GM12878 (cell line): ENCODE measurements around the gene AHNAK. TPM values are rescaled to one million over a fixed set of nuclear protein-coding genes. Genes with fewer than 3 reads are reported as not detected.

Source experiments
- ATAC-seq: fragments of 200-7000 bp; cut with Tn5 transposase; 3 replicates; pipeline ENCODE4 v1.9.1; 2020; ENCODE audit warnings: mild to moderate bottlenecking, moderate library complexity
- BruUV-seq: library from RNA; stranded (reverse); fragments of 400-500 nt; replicated peaks from 2 replicates; lab custom pipeline; 2021; lab: Mats Ljungman, UMichigan
- CTCF ChIA-PET: fragments of 300-600 bp; sonication (Branson Sonifier 250); formaldehyde crosslinking; extraction: SDS; loops from one replicate; lab custom pipeline; 2021; ENCODE audit warnings: inconsistent platforms; lab: Yijun Ruan, JAX
- POLR2A ChIA-PET: fragments of 350-600 bp; formaldehyde crosslinking; extraction: SDS; loops from one replicate; lab custom pipeline; 2021; ENCODE audit warnings: inconsistent platforms; lab: Charles Lee
- RAD21 ChIA-PET: fragments of 300-600 bp; sonication (Branson Sonifier 250); formaldehyde crosslinking; loops from one replicate; lab custom pipeline; 2023; ENCODE audit warnings: antibody characterized with exemption; ENCODE audit not compliant: unreplicated experiment; lab: Charles Lee
- SMC1A ChIA-PET: fragments of 300-600 bp; sonication (Branson Sonifier 250); formaldehyde crosslinking; loops from one replicate; lab custom pipeline; 2023; ENCODE audit not compliant: unreplicated experiment, uncharacterized antibody; lab: Charles Lee
- DNase-seq: peaks from one replicate; pipeline ENCODE4 v3.0.0-alpha.2; 2011; ENCODE audit warnings: low read depth, low spot score
- FAIRE-seq: peaks from 3 replicates; lab custom pipeline; 2011; peaks lifted over from hg19 to GRCh38; lab: Jason Lieb, UNC
- H2AFZ ChIP-seq: 2 replicates; pipeline ENCODE4 v1.6.0; 2011; ENCODE audit warnings: low read depth, low read length, control low read depth; ENCODE audit not compliant: control insufficient read depth
- H3K27ac ChIP-seq: 2 replicates; pipeline ENCODE4 v1.5.1; 2011; ENCODE audit warnings: control low read depth; ENCODE audit not compliant: control insufficient read depth, insufficient read depth
- H3K27me3 ChIP-seq, 2 experiments: replicated peaks in 1 of 2; 2 replicates each; pipeline versions ENCODE4 v1.6.0 to v1.6.1; 2011; ENCODE audit warnings: low read length in 1 of 2; ENCODE audit not compliant: control insufficient read depth in 2 of 2, insufficient read depth in 2 of 2
- H3K36me3 ChIP-seq, 2 experiments: 2 replicates each; pipeline ENCODE4 v1.5.1; 2011; ENCODE audit warnings: low read length in 1 of 2; ENCODE audit not compliant: control insufficient read depth in 2 of 2, insufficient read depth in 2 of 2
- H3K4me1 ChIP-seq: 2 replicates; pipeline ENCODE4 v1.6.1; 2011; ENCODE audit warnings: mild to moderate bottlenecking, low read length, moderate library complexity, mixed read lengths; ENCODE audit not compliant: control insufficient read depth, insufficient read depth
- H3K4me2 ChIP-seq: 2 replicates; pipeline ENCODE4 v1.6.0; 2011; ENCODE audit warnings: control low read depth; ENCODE audit not compliant: control insufficient read depth, insufficient read depth
- H3K4me3 ChIP-seq: fragments of 200-600 bp; sonication (generic); 2 replicates; pipeline ENCODE4 v1.5.1; 2016
- H3K79me2 ChIP-seq: 2 replicates; pipeline ENCODE4 v1.6.0; 2011; ENCODE audit warnings: low read length; ENCODE audit not compliant: control insufficient read depth, insufficient read depth
- H3K9ac ChIP-seq: 2 replicates; pipeline ENCODE4 v1.8.0; 2011; ENCODE audit warnings: low read length, control low read depth, mixed read lengths; ENCODE audit not compliant: control insufficient read depth, insufficient read depth
- H3K9me3 ChIP-seq: replicated peaks from 3 replicates; pipeline ENCODE4 v1.5.1; 2011; ENCODE audit warnings: mild to moderate bottlenecking, low read length; ENCODE audit not compliant: control insufficient read depth, insufficient read depth
- H4K20me1 ChIP-seq: 2 replicates; pipeline ENCODE4 v1.6.0; 2011; ENCODE audit not compliant: control insufficient read depth, insufficient read depth
- CBFB ChIP-seq: IDR thresholded peaks from 2 replicates; pipeline ENCODE4 v1.6.1; 2016; ENCODE audit warnings: antibody characterized with exemption, low read depth
- CREM ChIP-seq: IDR thresholded peaks from 2 replicates; pipeline ENCODE4 v1.6.1; 2014; ENCODE audit warnings: antibody characterized with exemption, low read depth
- FOXK2 ChIP-seq: fragments of 450-650 bp; IDR thresholded peaks from 2 replicates; pipeline ENCODE4 v1.6.1; 2017; ENCODE audit warnings: mild to moderate bottlenecking, moderate library complexity
- MYC ChIP-seq: IDR thresholded peaks from 2 replicates; pipeline ENCODE4 v1.6.1; 2011; ENCODE audit warnings: mild to moderate bottlenecking, low read length, moderate library complexity, inconsistent platforms; ENCODE audit not compliant: insufficient read depth, insufficient replicate concordance, insufficient read length, severe bottlenecking
- PAX5 ChIP-seq: IDR thresholded peaks from 2 replicates; pipeline ENCODE4 v1.6.1; 2011; ENCODE audit warnings: low read depth, low read length, borderline replicate concordance
- RELA ChIP-seq: fragments of 450-650 bp; IDR thresholded peaks from 2 replicates; pipeline ENCODE4 v1.8.0; 2014; ENCODE audit warnings: borderline replicate concordance; ENCODE audit not compliant: partially characterized antibody
- SIN3A ChIP-seq: IDR thresholded peaks from 2 replicates; pipeline ENCODE4 v1.6.1; 2012; ENCODE audit warnings: low read depth, low read length, improper control_type of control experiment
- SIX5 ChIP-seq: IDR thresholded peaks from 2 replicates; pipeline ENCODE4 v1.6.1; 2011; ENCODE audit warnings: mild to moderate bottlenecking, low read depth, low read length, moderate library complexity; ENCODE audit not compliant: severe bottlenecking
- SRF ChIP-seq, 2 experiments: IDR thresholded peaks; 2 replicates each; pipeline ENCODE4 v1.6.1; 2011; ENCODE audit warnings: low read depth in 2 of 2, low read length in 2 of 2, mild to moderate bottlenecking in 1 of 2, moderate library complexity in 1 of 2
- TAF1 ChIP-seq: IDR thresholded peaks from 2 replicates; pipeline ENCODE4 v1.6.1; 2011; ENCODE audit warnings: mild to moderate bottlenecking, low read depth, low read length, borderline replicate concordance
- ZNF274 ChIP-seq: IDR thresholded peaks from one replicate; pipeline ENCODE4 v1.8.0; 2011; ENCODE audit not compliant: insufficient read length, insufficient read depth
- WGBS: methylation state at CpG from one replicate; pipeline ENCODE4 v1.1.6; 2016; ENCODE audit warnings: low lambda C conversion rate; ENCODE audit not compliant: insufficient replicate concordance, insufficient coverage; ENCODE audit errors: missing lambda C conversion rate; 5-methylcytosine and 5-hydroxymethylcytosine counted together
- in situ Hi-C: fragments of 300-500 bp; cut with MboI; formaldehyde crosslinking; loops from 9 replicates; pipeline ENCODE4 v1.14.3; 2018; ENCODE audit warnings: mixed read lengths
- intact Hi-C: fragments of 100-400 bp; cut with micrococcal nuclease; formaldehyde crosslinking; loops from one replicate; pipeline ENCODE4 v1.14.2; 2022; ENCODE audit not compliant: unreplicated experiment
- polyA plus RNA-seq, 11 experiments: library from polyadenylated mRNA; depleted of rRNA in 4 of 11; unstranded in 6 of 11; stranded (reverse) in 5 of 11; fragments of >200 nt; fragmentation: Nextera tagmentation in 4 of 11; fragmentation: Illumina TruSeq in 1 of 11; extraction: Ambion mirVana in 4 of 11; extraction: Trizol in 1 of 11; gene quantifications; 1 replicate in 1 of 11; 2 replicates in 10 of 11; pipeline versions ENCODE4 v1.2.1 to v1.2.3, GENCODE V29; 2011 to 2016; ENCODE audit warnings: inconsistent platforms in 2 of 11, missing spikeins in 2 of 11, low read depth in 1 of 11
- total RNA-seq, 4 experiments: library from RNA; depleted of rRNA in 3 of 4; stranded (reverse); fragments of >200 nt in 3 of 4; fragmentation: Illumina TruSeq in 1 of 4; extraction: Trizol in 1 of 4; gene quantifications; 2 replicates each; pipeline versions ENCODE4 v1.2.1 to v1.2.3, GENCODE V29; 2013 to 2021
- TF ChIP-seq, protein P1 (sequence below): fragments of 450-650 bp; IDR thresholded peaks from 2 replicates; pipeline ENCODE4 v1.6.1; 2017; ENCODE audit warnings: mild to moderate bottlenecking
- TF ChIP-seq, protein P2 (sequence below): fragments of 450-650 bp; formaldehyde crosslinking; IDR thresholded peaks from 2 replicates; pipeline ENCODE4 v1.5.0; 2022; ENCODE audit warnings: mild to moderate bottlenecking, missing genetic modification characterization
- TF ChIP-seq, protein P3 (sequence below): fragments of 450-650 bp; IDR thresholded peaks from 2 replicates; pipeline ENCODE4 v1.6.1; 2017; ENCODE audit warnings: low read depth, mild to moderate bottlenecking, moderate library complexity
- TF ChIP-seq, protein P4 (sequence below): IDR thresholded peaks from 2 replicates; pipeline ENCODE4 v1.6.1; 2012; ENCODE audit warnings: low read depth, low read length, improper control_type of control experiment

The AHNAK gene
- total and polyA plus RNA-seq, 10 of the 15 experiments (the other 5 are each of a cell fraction or from before 2014, with no cell fraction given): 0.76 to 90.3 (median 19.4) TPM

DNA sequence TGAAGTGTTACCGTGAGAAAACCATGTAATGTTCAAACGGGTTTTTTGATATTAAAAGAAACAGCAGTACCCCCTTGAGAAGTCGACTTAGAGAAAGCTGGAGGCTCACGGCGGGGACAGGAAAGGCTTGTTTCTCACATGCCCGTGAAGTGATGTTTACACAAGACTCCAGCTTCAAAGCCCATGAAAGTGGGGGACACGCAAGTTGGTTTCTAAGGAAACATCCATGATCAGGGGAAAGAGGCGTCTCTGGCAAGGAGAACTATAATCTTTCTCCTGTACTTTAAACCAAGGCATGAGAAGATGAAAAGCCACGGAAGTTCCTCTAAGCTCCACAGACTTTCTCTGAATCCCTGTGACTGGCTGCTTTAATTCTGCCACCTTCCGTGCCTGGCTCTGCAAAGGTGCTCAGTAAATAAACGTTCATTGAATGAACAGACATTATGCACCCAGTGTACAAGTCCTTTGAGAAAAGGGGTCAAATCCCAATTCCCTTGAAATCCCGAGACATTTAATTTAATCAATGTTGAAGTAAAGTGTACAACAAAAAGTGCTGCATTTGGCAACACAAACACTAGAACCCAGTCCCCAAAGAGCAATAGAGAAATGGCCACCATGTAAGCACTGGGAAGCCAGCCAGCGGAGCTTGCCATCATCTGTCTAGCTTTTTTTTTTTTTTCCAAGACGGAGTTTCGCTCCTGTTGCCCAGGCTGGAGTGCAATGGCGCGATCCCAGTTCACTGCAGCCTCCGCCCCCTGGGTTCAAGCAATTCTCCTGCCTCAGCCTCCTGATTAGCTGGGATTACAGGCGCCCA is 58.7 kb downstream of the AHNAK start:
- Histone ChIP-seq H3K9me3 (no peaks in the 10 kb centered on the region), H3K4me1 (no peaks in the 10 kb centered on the region), H3K4me3 (no peak overlapping the region), H3K9ac (no peak overlapping the region), H3K79me2 (no peaks in the 10 kb centered on the region), H3K36me3 (no peaks in the 10 kb centered on the region), H4K20me1 (no peaks in the 10 kb centered on the region), H2AFZ (no peak overlapping the region), H3K27me3 (peaks cover 0 to 2% of the 10 kb centered on the region in 2 experiments; a peak in 1 of 4 replicates), H3K4me2 (no peak overlapping the region), H3K27ac (no peak overlapping the region)
- no TSS peak for BruUV-seq
- ATAC-seq (no peak), DNase-seq (no peak), FAIRE-seq (no peak)
- in situ Hi-C loops: no loop called here
- SMC1A ChIA-PET: no interaction called here
- CTCF ChIA-PET: interaction anchor here (0.6 to 1.7 kb wide), 7 partner anchors 55 to 546 kb away, joined by 3 to 5 read pairs (median 3); partner anchors contain the start of gene TUT1
- intact Hi-C loops: no loop called here
- RAD21 ChIA-PET: interaction anchor here (1.4 kb wide), 2 partner anchors 63 to 93 kb away, joined by 3 to 4 read pairs; no protein-coding TSS in a partner anchor
- WGBS: 36% methylated on average over 19 of the region's 19 CpGs
- POLR2A ChIA-PET: interaction anchor here (1.3 kb wide), 1 partner anchor 23 kb away, joined by 4 read pairs; no protein-coding TSS in a partner anchor
- TF ChIP-seq SIX5: no peak
- TF ChIP-seq RELA: no peak
- TF ChIP-seq, protein P1, sequence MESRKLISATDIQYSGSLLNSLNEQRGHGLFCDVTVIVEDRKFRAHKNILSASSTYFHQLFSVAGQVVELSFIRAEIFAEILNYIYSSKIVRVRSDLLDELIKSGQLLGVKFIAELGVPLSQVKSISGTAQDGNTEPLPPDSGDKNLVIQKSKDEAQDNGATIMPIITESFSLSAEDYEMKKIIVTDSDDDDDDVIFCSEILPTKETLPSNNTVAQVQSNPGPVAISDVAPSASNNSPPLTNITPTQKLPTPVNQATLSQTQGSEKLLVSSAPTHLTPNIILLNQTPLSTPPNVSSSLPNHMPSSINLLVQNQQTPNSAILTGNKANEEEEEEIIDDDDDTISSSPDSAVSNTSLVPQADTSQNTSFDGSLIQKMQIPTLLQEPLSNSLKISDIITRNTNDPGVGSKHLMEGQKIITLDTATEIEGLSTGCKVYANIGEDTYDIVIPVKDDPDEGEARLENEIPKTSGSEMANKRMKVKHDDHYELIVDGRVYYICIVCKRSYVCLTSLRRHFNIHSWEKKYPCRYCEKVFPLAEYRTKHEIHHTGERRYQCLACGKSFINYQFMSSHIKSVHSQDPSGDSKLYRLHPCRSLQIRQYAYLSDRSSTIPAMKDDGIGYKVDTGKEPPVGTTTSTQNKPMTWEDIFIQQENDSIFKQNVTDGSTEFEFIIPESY: no peak
- TF ChIP-seq PAX5: no peak
- TF ChIP-seq, protein P2, sequence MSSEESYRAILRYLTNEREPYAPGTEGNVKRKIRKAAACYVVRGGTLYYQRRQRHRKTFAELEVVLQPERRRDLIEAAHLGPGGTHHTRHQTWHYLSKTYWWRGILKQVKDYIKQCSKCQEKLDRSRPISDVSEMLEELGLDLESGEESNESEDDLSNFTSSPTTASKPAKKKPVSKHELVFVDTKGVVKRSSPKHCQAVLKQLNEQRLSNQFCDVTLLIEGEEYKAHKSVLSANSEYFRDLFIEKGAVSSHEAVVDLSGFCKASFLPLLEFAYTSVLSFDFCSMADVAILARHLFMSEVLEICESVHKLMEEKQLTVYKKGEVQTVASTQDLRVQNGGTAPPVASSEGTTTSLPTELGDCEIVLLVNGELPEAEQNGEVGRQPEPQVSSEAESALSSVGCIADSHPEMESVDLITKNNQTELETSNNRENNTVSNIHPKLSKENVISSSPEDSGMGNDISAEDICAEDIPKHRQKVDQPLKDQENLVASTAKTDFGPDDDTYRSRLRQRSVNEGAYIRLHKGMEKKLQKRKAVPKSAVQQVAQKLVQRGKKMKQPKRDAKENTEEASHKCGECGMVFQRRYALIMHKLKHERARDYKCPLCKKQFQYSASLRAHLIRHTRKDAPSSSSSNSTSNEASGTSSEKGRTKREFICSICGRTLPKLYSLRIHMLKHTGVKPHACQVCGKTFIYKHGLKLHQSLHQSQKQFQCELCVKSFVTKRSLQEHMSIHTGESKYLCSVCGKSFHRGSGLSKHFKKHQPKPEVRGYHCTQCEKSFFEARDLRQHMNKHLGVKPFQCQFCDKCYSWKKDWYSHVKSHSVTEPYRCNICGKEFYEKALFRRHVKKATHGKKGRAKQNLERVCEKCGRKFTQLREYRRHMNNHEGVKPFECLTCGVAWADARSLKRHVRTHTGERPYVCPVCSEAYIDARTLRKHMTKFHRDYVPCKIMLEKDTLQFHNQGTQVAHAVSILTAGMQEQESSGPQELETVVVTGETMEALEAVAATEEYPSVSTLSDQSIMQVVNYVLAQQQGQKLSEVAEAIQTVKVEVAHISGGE (CRISPR knock-in tag): no peak
- TF ChIP-seq FOXK2: no peak
- TF ChIP-seq, protein P3, sequence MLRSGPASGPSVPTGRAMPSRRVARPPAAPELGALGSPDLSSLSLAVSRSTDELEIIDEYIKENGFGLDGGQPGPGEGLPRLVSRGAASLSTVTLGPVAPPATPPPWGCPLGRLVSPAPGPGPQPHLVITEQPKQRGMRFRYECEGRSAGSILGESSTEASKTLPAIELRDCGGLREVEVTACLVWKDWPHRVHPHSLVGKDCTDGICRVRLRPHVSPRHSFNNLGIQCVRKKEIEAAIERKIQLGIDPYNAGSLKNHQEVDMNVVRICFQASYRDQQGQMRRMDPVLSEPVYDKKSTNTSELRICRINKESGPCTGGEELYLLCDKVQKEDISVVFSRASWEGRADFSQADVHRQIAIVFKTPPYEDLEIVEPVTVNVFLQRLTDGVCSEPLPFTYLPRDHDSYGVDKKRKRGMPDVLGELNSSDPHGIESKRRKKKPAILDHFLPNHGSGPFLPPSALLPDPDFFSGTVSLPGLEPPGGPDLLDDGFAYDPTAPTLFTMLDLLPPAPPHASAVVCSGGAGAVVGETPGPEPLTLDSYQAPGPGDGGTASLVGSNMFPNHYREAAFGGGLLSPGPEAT: no peak
- TF ChIP-seq CBFB: no peak
- no peak for TF ChIP-seq TAF1
- no peak for TF ChIP-seq SRF (IDR thresholded peaks at IDR 0.05; ENCODE audit: low read depth in 2 of 2, low read length in 2 of 2)
- no peak for TF ChIP-seq MYC
- no peak for TF ChIP-seq ZNF274
- no peak for TF ChIP-seq CREM
- TF ChIP-seq, protein P4, sequence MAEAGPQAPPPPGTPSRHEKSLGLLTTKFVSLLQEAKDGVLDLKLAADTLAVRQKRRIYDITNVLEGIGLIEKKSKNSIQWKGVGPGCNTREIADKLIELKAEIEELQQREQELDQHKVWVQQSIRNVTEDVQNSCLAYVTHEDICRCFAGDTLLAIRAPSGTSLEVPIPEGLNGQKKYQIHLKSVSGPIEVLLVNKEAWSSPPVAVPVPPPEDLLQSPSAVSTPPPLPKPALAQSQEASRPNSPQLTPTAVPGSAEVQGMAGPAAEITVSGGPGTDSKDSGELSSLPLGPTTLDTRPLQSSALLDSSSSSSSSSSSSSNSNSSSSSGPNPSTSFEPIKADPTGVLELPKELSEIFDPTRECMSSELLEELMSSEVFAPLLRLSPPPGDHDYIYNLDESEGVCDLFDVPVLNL: no peak
- TF ChIP-seq SIN3A: no peak
